Activated T-cell treated with anti-CD3 and anti-CD28 coated beads for 4 hours (primary cell): Measurements from ENCODE around the gene KRT3.

ENCODE experiments used
- DNase-seq: peaks from one replicate; pipeline ENCODE4 v3.0.0-alpha.2; 2020

Gene KRT3

GRCh38 chr12:52813203-52813819, 17.4 kb upstream of the KRT3 start:
- no peak for DNase-seq

GRCh38 chr12:52812749-52813148, 16.8 kb upstream of the KRT3 start:
- DNase-seq, result no peak

- no peak for DNase-seq
Measured at GRCh38 chr12:52812073-52812400, 16.1 kb upstream of the KRT3 start.

- no peak for DNase-seq
Measured at GRCh38 chr12:52811191-52812072, 15.5 kb upstream of the KRT3 start.

- no peak for DNase-seq
Measured at GRCh38 chr12:52810554-52810953, 14.6 kb upstream of the KRT3 start.

- no peak for DNase-seq
Measured at GRCh38 chr12:52809166-52809565, 13.2 kb upstream of the KRT3 start.

GRCh38 chr12:52808573-52809160, 12.8 kb upstream of the KRT3 start:
- no peak for DNase-seq

- DNase-seq, result no peak
Measured at GRCh38 chr12:52807544-52808470, 11.9 kb upstream of the KRT3 start.

- no peak for DNase-seq
Measured at GRCh38 chr12:52806821-52807543, 11.1 kb upstream of the KRT3 start.

GRCh38 chr12:52806169-52806811, 10.4 kb upstream of the KRT3 start:
- no peak for DNase-seq

- DNase-seq, result no peak
Measured at GRCh38 chr12:52805739-52806138, 9.8 kb upstream of the KRT3 start.

- DNase-seq, result no peak
Measured at GRCh38 chr12:52805000-52805399, 9.1 kb upstream of the KRT3 start.

GRCh38 chr12:52802442-52802841, 6.5 kb upstream of the KRT3 start:
- DNase-seq, result no peak

- no peak for DNase-seq
Measured at GRCh38 chr12:52801773-52802172, 5.9 kb upstream of the KRT3 start.

- no peak for DNase-seq
Measured at GRCh38 chr12:52800259-52800917, 4.5 kb upstream of the KRT3 start.

- DNase-seq, result no peak
Measured at GRCh38 chr12:52799505-52800211, 3.7 kb upstream of the KRT3 start.

GRCh38 chr12:52798671-52799504, 3.0 kb upstream of the KRT3 start:
- no peak for DNase-seq

GRCh38 chr12:52798003-52798670, 2.2 kb upstream of the KRT3 start:
- no peak for DNase-seq

GRCh38 chr12:52797529-52797894, 1.6 kb upstream of the KRT3 start:
- DNase-seq, result no peak
